ENCODE data around the gene NDUFV1. TPM values are rescaled to one million over a fixed set of nuclear protein-coding genes. Genes with fewer than 3 reads are reported as not detected.
"Not testable (repeated sequence)": the region's sequence is repeated elsewhere in the genome, so short reads cannot be mapped to it uniquely, and the experiment has no call there.

Gene NDUFV1
- total RNA-seq, result 100 to 1,000 TPM; 424 to 522 TPM

GRCh38 chr11:67606492-67607295, at the start of gene NDUFV1:
Gene NDUFV1 (plus strand): TSS chr11:67606936. CDS start chr11:67607005, 69 bp downstream.
- Histone ChIP-seq H3K36me3 (peaks cover 33% of the 10 kb centered on the region), H3K4me1 (peaks cover 0 to 24% of the 10 kb centered on the region in 2 donors), H3K27me3 (no peaks in the 10 kb centered on the region), H3K4me3 (peak within 1 kb of the TSS; percentile 95 to 99), H3K27ac (peak within 1 kb of the TSS; percentile 93 to 94), H3K9me3 (no peaks in the 10 kb centered on the region)
- DNase-seq (ENCODE audit: low spot score), result peak; percentile 96
- TF ChIP-seq, protein P1, sequence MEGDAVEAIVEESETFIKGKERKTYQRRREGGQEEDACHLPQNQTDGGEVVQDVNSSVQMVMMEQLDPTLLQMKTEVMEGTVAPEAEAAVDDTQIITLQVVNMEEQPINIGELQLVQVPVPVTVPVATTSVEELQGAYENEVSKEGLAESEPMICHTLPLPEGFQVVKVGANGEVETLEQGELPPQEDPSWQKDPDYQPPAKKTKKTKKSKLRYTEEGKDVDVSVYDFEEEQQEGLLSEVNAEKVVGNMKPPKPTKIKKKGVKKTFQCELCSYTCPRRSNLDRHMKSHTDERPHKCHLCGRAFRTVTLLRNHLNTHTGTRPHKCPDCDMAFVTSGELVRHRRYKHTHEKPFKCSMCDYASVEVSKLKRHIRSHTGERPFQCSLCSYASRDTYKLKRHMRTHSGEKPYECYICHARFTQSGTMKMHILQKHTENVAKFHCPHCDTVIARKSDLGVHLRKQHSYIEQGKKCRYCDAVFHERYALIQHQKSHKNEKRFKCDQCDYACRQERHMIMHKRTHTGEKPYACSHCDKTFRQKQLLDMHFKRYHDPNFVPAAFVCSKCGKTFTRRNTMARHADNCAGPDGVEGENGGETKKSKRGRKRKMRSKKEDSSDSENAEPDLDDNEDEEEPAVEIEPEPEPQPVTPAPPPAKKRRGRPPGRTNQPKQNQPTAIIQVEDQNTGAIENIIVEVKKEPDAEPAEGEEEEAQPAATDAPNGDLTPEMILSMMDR (IDR thresholded peaks at IDR 0.05), result peak; percentile 53 to 75

- Histone ChIP-seq H3K4me3 (peak overlapping the region in 1 of 2 donors; percentile 9), H3K27ac (peak overlapping the region; percentile 51 to 78), H3K27me3 (no peaks in the 10 kb centered on the region), H3K36me3 (no peaks in the 10 kb centered on the region), H3K9me3 (no peaks in the 10 kb centered on the region), H3K4me1 (peaks cover 0 to 7% of the 10 kb centered on the region in 2 donors)
- no peak for DNase-seq (ENCODE audit: low spot score)
- TF ChIP-seq, protein P1 (IDR thresholded peaks at IDR 0.05), result no peak
Measured at GRCh38 chr11:67558084-67558772, 48.5 kb upstream of the NDUFV1 start.

DNA sequence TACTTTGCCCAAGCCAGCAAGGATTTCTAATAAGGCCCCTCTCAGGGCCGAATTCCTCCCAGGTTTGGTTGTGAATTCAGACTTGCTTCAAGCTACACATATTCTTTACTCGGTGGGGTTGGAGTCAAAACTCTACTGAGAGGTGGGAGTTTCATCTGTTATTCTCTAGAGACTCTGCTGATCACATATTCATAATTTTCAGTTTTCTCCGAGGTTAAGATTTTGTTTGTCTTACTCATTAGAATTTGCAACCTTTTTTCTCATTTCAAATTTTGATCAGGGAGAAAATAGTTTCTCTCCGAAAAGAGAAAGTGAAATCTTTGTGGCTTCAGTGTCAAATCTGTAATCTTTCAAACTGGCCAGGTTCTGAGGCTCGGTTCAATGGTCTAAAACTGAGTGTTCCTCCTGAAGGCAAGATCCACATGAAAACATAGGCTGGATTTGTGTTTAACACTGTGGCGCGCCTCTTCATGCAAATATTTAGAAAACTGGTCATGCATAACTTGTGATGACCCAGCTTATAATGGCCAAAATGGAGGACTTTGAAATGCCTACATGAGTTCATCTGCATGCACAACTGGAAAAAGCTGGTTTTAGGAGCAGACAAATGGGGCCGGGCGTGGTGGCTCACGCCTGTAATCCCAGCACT, 44.6 kb upstream of the NDUFV1 start:
- Histone ChIP-seq H3K4me3 (no peak overlapping the region), H3K36me3 (no peaks in the 10 kb centered on the region), H3K4me1 (peaks cover 0 to 18% of the 10 kb centered on the region in 2 donors), H3K9me3 (no peaks in the 10 kb centered on the region), H3K27me3 (no peaks in the 10 kb centered on the region), H3K27ac (no peak overlapping the region)
- no peak for DNase-seq (ENCODE audit: low spot score)
- TF ChIP-seq, protein P1 (IDR thresholded peaks at IDR 0.05), result no peak

DNA sequence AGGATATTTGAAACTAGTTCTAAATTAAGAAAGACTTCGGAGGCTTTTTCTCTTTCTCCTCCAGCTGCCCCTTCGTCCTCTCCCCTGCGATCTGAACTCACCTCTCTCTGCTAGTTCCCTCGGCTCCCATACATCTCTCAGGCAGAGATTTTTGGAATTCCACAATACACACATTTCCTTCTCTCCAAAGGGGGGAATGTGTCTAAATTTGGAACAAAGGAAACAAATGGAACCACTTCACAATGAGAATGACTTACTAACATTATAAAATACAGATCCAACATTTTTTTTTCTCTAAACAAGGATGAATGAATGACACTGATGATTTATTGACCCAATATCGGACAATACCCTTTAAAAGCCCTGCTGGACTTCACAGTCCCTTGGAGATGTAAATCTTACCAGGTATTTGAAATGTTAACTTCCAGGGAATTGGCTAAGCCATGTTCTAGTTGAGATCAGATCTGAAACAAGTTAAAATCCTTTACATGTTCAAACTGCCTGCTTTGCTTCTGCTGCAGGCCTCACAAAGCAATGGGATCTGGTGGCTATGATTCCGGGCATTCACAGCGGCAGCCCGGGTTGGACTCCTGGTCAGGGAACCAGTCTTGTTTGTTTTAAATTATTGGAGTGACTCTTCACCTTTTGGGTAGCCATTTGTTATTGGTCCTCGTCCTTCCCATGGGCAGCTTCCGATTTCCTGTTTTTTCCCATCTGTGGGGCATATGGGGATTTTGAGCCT, 43.6 kb upstream of the NDUFV1 start:
- Histone ChIP-seq H3K27ac (peak overlapping the region; percentile 48 to 82), H3K4me3 (no peak overlapping the region), H3K4me1 (peaks cover 0 to 18% of the 10 kb centered on the region in 2 donors), H3K9me3 (no peaks in the 10 kb centered on the region), H3K36me3 (no peaks in the 10 kb centered on the region), H3K27me3 (no peaks in the 10 kb centered on the region)
- TF ChIP-seq, protein P1 (IDR thresholded peaks at IDR 0.05), result no peak
- DNase-seq (ENCODE audit: low spot score), result no peak

GRCh38 chr11:67563705-67564114, 43.0 kb upstream of the NDUFV1 start:
- H3K36me3 ChIP-seq, H3K9me3 ChIP-seq, H3K27me3 ChIP-seq, H3K4me3 ChIP-seq: not testable (repeated sequence)
- DNase-seq (ENCODE audit: low spot score), result peak; percentile 87
- H3K27ac ChIP-seq, result peak overlapping the region; percentile 48 to 82
- peaks cover 0 to 18% of the 10 kb centered on the region in 2 donors for H3K4me1 ChIP-seq

Data from right atrium auricular region (tissue), 2 donors.